HG03175 (cell line): Measurements from ENCODE around the gene INS.
"Not testable (repeated sequence)": the region's sequence is repeated elsewhere in the genome, so short reads cannot be mapped to it uniquely, and the experiment has no call there.

Experiments
- ATAC-seq: cut with Tn5 transposase; IDR thresholded peaks from one replicate; pipeline ENCODE4 v1.9.1; 2021; ENCODE audit warnings: mild to moderate bottlenecking, moderate library complexity; ENCODE audit not compliant: unreplicated experiment

The INS gene

GRCh38 chr11:2182692-2183474 is 21.9 kb upstream of the INS start:
- no peak for ATAC-seq

- ATAC-seq = no peak
These were observed 21.1 kb upstream of the INS start for GRCh38 chr11:2182075-2182474.

- ATAC-seq = no peak
These were observed 19.9 kb upstream of the INS start for GRCh38 chr11:2180789-2181370.

GRCh38 chr11:2180347-2180746 is 19.3 kb upstream of the INS start:
- no peak for ATAC-seq

GRCh38 chr11:2179516-2179915 is 18.5 kb upstream of the INS start:
- no peak for ATAC-seq

GRCh38 chr11:2178906-2179494 is 18.0 kb upstream of the INS start:
- no peak for ATAC-seq

GRCh38 chr11:2178055-2178773 is 17.2 kb upstream of the INS start:
- not testable (repeated sequence) for ATAC-seq

- no peak for ATAC-seq
These were observed 16.1 kb upstream of the INS start for GRCh38 chr11:2177076-2177475.

GRCh38 chr11:2176389-2176900 is 15.4 kb upstream of the INS start:
- ATAC-seq = no peak

GRCh38 chr11:2175659-2176058 is 14.7 kb upstream of the INS start:
- no peak for ATAC-seq

GRCh38 chr11:2174361-2174760 is 13.4 kb upstream of the INS start:
- no peak for ATAC-seq

GRCh38 chr11:2173761-2174160 is 12.8 kb upstream of the INS start:
- ATAC-seq = no peak

GRCh38 chr11:2173150-2173693 is 12.2 kb upstream of the INS start:
- no peak for ATAC-seq

GRCh38 chr11:2172676-2173075 is 11.7 kb upstream of the INS start:
- no peak for ATAC-seq

- no peak for ATAC-seq
These were observed 10.6 kb upstream of the INS start, which contains the start of gene TH for GRCh38 chr11:2171591-2172003. Gene TH, minus strand, starts transcription at chr11:2171815. Its CDS starts 29 bp downstream, at chr11:2171786.

- ATAC-seq = no peak
These were observed 8.9 kb upstream of the INS start for GRCh38 chr11:2169626-2170570.

GRCh38 chr11:2169005-2169378 is 8.0 kb upstream of the INS start:
- no peak for ATAC-seq

- ATAC-seq = no peak
These were observed 7.4 kb upstream of the INS start for GRCh38 chr11:2168286-2169004.
